Measurements from ENCODE around the gene RBM23.
"Not testable (repeated sequence)": the region's sequence is repeated elsewhere in the genome, so short reads cannot be mapped to it uniquely, and the experiment has no call there.

RBM23 gene

DNA sequence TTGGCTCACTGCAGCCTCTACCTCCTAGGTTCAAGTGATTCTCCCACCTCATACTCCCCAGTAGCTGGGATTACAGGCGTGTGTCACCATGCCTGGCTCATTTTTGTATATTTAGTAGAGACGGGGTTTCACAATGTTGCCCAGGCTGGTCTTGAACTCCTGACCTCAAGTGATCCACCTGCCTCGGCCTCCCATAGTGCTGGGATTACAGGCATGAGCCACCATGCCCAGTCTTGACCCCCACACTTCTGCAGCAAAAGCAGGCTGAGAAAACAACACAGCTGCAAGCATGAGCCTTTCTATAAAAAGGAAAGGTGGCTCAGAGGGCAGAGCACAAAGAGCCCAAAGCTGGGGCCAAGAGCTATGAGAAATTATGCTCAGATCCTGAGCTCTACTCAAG, 58.6 kb downstream of the RBM23 start:
- DNase-seq: not testable (repeated sequence)

DNA sequence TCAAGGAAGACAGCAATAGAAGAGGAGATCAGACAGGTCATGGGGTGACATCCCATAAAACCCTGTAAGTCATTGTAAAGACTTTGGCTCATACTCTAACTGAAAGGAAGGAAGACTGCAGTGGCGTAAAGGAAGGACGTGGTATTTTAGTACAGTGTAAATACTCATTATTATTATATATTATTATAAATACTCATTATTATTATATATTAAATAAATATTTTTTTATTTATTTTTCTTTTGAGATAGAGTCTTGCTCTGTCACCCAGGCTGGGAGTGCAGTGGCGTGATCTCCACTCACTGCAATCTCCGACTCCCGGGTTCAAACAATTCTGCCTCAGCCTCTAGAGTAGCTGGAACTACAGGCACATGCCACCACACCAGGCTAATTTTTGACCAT, 62.5 kb downstream of the RBM23 start:
- no peak for DNase-seq

GRCh38 chr14:22854963-22855724, 63.8 kb downstream of the RBM23 start:
- no peak for DNase-seq

DNA sequence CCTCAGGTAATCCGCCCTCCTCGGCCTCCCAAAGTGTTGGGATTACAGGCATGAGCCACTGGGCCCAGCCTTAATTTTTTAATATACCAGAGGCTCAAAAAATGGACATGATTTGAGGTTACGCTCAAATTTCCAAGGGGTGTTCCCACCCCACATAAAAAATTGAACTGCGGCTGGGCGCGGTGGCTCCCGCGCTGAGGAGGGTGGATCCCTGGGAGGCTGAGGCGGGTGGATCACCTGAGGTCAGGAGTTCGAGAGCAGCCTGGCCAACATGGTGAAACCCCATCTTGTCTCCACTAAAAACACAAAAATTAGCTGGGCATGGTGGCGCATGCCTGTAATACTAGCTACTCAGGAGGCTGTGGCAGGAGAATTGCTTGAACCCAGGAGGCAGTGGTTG, 64.7 kb downstream of the RBM23 start:
- not testable (repeated sequence) for DNase-seq

DNA sequence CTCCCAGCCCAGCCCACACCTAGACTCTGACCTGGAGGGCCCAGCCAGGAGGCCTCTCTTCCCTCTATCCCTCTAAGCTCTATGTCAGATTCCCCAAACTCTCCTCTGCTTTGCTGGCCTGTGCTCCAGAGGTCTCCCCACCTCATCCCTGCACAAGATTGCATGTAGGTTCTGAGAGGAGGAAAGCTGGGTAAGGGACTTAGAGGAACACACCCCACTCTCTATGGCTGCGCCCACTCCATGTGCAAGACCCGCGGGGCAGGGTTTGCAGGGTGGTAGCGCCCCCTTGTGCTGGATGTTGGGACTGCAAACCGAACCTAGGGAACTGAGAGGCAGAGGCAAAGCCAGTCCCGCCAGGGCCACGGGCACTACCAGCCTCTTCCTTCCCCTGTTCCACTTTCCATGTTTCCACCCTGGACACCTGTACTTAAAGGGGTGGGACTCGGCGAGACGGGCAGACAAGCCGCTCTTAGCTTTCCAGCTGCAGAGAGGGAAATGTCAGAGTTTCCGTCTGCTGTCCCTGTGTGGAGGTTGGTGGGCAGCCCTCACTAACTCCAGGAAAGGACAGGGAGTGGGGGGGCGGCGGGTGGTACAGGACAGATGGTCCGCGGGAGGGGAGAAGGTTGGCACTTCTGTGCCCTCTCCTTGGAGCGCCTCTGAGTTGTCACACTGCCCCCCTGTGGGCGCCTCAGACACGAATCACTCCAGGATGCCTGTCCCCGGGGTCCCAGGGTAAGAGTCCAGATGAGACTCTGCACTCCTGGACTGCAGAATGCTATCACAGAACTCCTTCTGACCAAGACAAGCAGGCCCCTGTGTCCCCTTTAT, 65.8 kb downstream of the RBM23 start:
- DNase-seq: peak; percentile 76

DNA sequence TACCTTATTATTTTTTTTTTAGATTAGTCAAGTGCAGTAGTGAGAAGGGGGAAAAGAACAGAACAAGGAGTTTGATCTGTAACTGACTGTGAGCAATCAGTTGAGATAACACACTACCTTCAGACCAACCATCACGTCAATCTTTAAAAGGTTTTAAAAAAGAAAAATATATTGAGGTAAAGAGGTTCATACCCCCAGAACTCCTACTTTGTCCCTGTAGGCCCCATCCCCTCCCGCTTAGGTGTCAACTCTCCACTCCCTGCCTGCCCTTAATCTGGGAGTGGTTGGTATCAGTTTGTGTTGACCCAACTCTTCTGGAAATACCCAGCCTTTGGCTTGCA, 66.4 kb downstream of the RBM23 start:
- no peak for DNase-seq

- DNase-seq: not testable (repeated sequence)
Measured at GRCh38 chr14:22852178-22852577, 66.8 kb downstream of the RBM23 start.

- DNase-seq: no peak
Measured at GRCh38 chr14:22850944-22851764, 67.8 kb downstream of the RBM23 start.

DNA sequence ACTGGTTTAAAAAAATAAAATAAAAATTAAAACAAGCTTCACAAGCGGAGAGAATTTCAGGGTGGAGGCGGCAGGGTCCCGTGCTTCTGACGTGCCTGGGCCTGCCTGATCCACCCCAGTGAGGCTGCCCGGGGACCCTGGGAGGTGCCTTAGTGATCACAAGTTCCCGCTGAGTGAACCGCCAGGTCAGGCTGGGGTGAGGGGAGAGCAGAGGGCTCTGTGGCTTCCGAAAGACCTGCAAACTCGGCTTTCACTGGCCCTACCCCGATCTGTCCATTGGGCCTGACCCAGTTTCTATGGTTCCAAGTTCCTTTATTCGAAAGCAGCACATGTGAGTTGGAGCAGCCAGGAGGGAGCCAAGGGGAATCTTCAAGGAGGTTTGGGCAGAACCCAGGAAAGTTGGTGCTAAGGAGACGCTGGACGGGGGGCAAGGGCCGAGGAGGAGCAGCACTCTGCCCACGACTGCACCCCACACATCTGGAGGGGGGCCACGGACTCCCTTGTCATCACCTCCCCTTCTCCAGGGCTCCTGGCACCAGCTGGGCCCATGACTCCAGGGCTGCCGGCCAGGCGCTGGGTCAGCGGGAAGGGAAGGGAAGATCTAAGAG, 69.6 kb downstream of the RBM23 start:
- no peak for DNase-seq

DNA sequence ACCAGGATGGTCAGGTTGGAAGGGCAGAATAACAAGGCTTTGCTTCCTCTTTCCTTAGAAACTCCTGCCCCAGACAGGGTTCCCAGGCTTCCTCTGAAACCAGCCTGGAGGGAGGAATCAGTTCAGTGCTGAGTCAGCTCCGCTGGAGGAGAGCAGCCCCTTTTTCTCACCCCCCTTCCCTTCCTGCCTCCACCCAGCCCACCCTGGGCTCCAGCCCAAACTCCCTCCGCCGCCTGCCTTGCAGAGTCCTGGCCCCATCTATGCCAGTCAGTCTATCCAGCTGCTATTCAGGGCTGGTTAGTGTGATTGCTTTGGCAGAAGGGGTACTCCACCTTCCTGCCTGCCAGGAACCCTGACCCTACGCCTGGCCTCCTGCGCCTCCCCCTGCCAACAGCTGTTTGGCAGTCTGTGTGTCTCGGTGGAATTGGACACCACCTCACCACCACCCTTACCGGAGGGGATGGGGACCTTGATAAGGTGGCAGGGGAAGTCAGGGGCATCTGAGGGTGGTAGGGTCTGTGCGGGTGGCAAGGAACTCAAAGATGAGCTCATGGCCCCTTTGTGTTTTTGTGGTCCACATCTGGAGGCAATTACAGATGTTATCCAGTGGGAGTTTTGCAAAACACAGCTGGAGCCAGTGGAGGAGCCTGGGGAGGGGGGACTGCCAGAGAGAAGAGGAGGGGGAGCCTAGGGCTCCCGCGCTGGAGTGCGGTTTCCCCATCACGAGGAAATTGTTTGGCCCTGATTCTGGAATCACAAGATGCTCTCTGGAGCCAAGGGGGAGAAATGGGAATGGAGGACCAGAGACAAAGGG, 70.4 kb downstream of the RBM23 start:
- DNase-seq: peak; percentile 13

- DNase-seq: no peak
Measured at GRCh38 chr14:22847661-22848341, 71.1 kb downstream of the RBM23 start.

DNA sequence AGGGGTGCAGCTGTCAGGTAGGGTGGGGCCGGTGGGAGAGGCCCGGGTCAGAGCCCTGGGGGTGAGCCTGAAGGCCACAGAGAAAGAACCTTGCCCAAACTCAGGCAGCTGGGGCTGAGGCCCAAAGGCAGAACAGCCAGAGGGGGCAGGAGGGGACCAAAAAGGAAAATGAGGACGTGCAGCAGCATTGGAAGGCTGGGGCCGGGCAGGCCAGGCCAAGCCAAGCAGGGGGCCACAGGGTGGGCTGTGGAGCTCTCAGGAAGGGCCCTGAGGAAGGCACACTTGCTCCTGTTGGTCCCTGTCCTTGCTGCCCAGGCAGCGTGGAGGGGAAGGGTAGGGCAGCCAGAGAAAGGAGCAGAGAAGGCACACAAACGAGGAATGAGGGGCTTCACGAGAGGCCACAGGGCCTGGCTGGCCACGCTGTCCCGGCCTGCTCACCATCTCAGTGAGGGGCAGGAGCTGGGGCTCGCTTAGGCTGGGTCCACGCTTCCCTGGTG, 72.1 kb downstream of the RBM23 start:
- DNase-seq: no peak

GRCh38 chr14:22845821-22846625, 72.9 kb downstream of the RBM23 start:
- DNase-seq: no peak

DNA sequence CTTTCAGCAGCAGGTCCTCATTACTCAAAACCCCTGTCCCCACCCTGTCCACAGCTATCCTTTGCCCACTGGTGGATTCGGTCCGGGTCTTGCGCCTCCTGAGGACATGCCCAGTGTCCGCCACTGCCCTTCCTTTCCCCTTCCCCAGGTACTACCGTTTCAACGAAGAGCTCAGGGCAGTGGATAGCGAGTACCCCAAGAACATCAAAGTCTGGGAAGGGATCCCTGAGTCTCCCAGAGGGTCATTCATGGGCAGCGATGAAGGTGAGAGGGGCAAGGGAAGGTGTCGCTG, 73.9 kb downstream of the RBM23 start:
- no peak for DNase-seq

DNA sequence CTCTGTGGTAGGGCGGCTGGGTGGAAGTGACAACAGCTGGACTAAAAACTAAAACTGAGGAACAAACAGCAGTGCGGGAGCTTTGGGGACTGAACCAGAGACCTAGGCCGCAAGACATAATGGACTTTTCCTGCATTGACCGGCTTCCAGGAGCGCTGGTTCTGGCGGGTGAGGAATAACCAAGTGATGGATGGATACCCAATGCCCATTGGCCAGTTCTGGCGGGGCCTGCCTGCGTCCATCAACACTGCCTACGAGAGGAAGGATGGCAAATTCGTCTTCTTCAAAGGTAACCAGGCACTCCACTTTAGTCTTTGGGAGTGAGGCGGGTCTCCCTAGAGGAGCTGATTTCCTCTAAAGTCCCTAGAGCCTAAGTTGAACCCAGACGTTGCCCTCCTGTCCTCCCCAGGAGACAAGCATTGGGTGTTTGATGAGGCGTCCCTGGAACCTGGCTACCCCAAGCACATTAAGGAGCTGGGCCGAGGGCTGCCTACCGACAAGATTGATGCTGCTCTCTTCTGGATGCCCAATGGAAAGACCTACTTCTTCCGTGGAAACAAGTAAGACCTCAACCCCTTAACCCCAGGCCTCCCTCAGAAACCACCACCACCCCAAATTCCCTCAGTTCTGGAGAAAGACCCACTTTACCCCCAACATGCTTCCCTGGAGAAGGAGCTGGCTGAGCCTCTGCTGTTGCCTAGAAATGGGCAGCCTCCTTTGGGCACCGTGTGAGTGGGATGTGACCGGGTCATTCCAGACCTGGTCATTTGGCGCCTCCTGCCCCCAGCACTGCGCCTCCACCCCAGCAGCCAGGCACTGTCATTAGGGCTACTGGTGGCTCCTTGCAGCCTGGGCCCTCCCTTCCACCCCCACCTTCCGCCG, 74.5 kb downstream of the RBM23 start:
- DNase-seq: no peak
